Endothelial cell of umbilical vein (primary cell): ENCODE results near the gene HINT2. TPM values are rescaled to one million over a fixed set of nuclear protein-coding genes. Genes with fewer than 3 reads are reported as not detected.

Experiments used
- BruUV-seq: library from RNA; stranded (reverse); fragments of 400-500 nt; replicated peaks from 2 replicates; lab custom pipeline; 2021; lab: Mats Ljungman, UMichigan
- CTCF ChIA-PET: fragments of 300-600, 350-600 bp; sonication (Branson Sonifier 250); formaldehyde crosslinking; loops from one replicate; lab custom pipeline; 2021; ENCODE audit warnings: antibody characterized with exemption, inconsistent platforms; lab: Charles Lee
- POLR2A ChIA-PET: fragments of 300-600, 350-600 bp; sonication (Branson Sonifier 250); formaldehyde crosslinking; loops from one replicate; lab custom pipeline; 2021; ENCODE audit warnings: antibody characterized with exemption, inconsistent platforms; lab: Charles Lee
- DNase-seq: peaks from one replicate; pipeline ENCODE4 v3.0.0-alpha.2; 2011; ENCODE audit warnings: low read depth, low spot score
- FAIRE-seq: peaks from 2 replicates; lab custom pipeline; 2011; peaks lifted over from hg19 to GRCh38; lab: Jason Lieb, UNC
- H2AFZ ChIP-seq: 2 replicates; pipeline ENCODE4 v1.6.0; 2012; ENCODE audit warnings: low read depth, low read length, control low read depth, inconsistent platforms
- H3K27ac ChIP-seq: 2 replicates; pipeline ENCODE4 v1.5.1; 2011; ENCODE audit warnings: low read depth, mild to moderate bottlenecking, control low read depth, low read length, moderate library complexity; ENCODE audit not compliant: insufficient read depth
- H3K27me3 ChIP-seq, 2 experiments: 2 replicates each; pipeline versions ENCODE4 v1.6.0 to v1.6.1; 2011; ENCODE audit warnings: low read length in 2 of 2, mixed read lengths in 1 of 2; ENCODE audit not compliant: control insufficient read depth in 2 of 2, insufficient read depth in 2 of 2
- H3K36me3 ChIP-seq, 2 experiments: 2 replicates in 1 of 2; 3 replicates in 1 of 2; pipeline ENCODE4 v1.5.1; 2011; ENCODE audit warnings: low read length in 2 of 2, mild to moderate bottlenecking in 1 of 2, moderate library complexity in 1 of 2; ENCODE audit not compliant: control insufficient read depth in 2 of 2, insufficient read depth in 2 of 2; ENCODE audit errors: extremely low read depth in 1 of 2
- H3K4me1 ChIP-seq: 3 replicates; pipeline ENCODE4 v1.5.1; 2011; ENCODE audit warnings: mild to moderate bottlenecking, low read length; ENCODE audit not compliant: control insufficient read depth, insufficient read depth; ENCODE audit errors: extremely low read depth
- H3K4me2 ChIP-seq: 2 replicates; pipeline ENCODE4 v1.6.1; 2011; ENCODE audit warnings: low read length, control low read depth, mixed read lengths; ENCODE audit not compliant: insufficient read depth
- H3K4me3 ChIP-seq, 3 experiments: fragments of 200-600 bp in 1 of 3; sonication (generic), shearing (Covaris generic) in 1 of 3; replicated peaks in 1 of 3; 2 replicates each; pipeline ENCODE4 v1.5.1; 2011 to 2016; ENCODE audit warnings: control low read depth in 3 of 3, low read length in 3 of 3, mild to moderate bottlenecking in 2 of 3, inconsistent platforms in 1 of 3, low read depth in 1 of 3, moderate library complexity in 1 of 3; ENCODE audit not compliant: insufficient read depth in 1 of 3
- H3K79me2 ChIP-seq: 2 replicates; pipeline ENCODE4 v1.6.0; 2012; ENCODE audit warnings: low read length, inconsistent platforms; ENCODE audit not compliant: control insufficient read depth, insufficient read depth
- H3K9ac ChIP-seq: replicated peaks from 2 replicates; pipeline ENCODE3; 2011; ENCODE audit warnings: low read length, control low read depth; ENCODE audit not compliant: insufficient read depth; ENCODE audit errors: extremely low read depth
- H3K9me1 ChIP-seq: replicated peaks from 3 replicates; pipeline ENCODE4 v1.6.0; 2011; ENCODE audit warnings: mild to moderate bottlenecking, low read length; ENCODE audit not compliant: control insufficient read depth, insufficient read depth; ENCODE audit errors: extremely low read depth
- H3K9me3 ChIP-seq: replicated peaks from 2 replicates; pipeline ENCODE4 v1.5.1; 2012; ENCODE audit warnings: low read length, inconsistent platforms; ENCODE audit not compliant: control insufficient read depth, insufficient read depth
- H4K20me1 ChIP-seq: replicated peaks from 2 replicates; pipeline ENCODE3; 2011; ENCODE audit warnings: mild to moderate bottlenecking, low read length; ENCODE audit not compliant: control insufficient read depth, insufficient read depth; ENCODE audit errors: extremely low read depth
- EZH2 ChIP-seq: IDR thresholded peaks from 2 replicates; pipeline ENCODE4 v1.6.1; 2012; ENCODE audit warnings: borderline replicate concordance, low read depth, mild to moderate bottlenecking, moderate library complexity, low read length, inconsistent platforms; ENCODE audit not compliant: severe bottlenecking
- FOS ChIP-seq: IDR thresholded peaks from 2 replicates; pipeline ENCODE4 v1.6.1; 2011; ENCODE audit warnings: mild to moderate bottlenecking, low read length, moderate library complexity, borderline replicate concordance; ENCODE audit not compliant: insufficient read depth
- GATA2 ChIP-seq: IDR thresholded peaks from 2 replicates; pipeline ENCODE4 v1.7.0; 2011; ENCODE audit warnings: low read depth, mild to moderate bottlenecking, moderate library complexity, mixed read lengths, low read length; ENCODE audit not compliant: insufficient read length, insufficient read depth
- JUN ChIP-seq: IDR thresholded peaks from 2 replicates; pipeline ENCODE4 v1.6.1; 2011; ENCODE audit warnings: borderline replicate concordance, low read depth; ENCODE audit not compliant: insufficient read length, insufficient read depth
- MYC ChIP-seq: IDR thresholded peaks from one replicate; pipeline ENCODE4 v1.6.1; 2011; ENCODE audit warnings: mild to moderate bottlenecking, low read depth, low read length
- POLR2A ChIP-seq: IDR thresholded peaks from 2 replicates; pipeline ENCODE4 v1.6.1; 2012; ENCODE audit warnings: low read depth, mild to moderate bottlenecking, control low read depth, low read length
- POLR2AphosphoS5 ChIP-seq: IDR thresholded peaks from 2 replicates; pipeline ENCODE4 v1.6.1; 2012; ENCODE audit warnings: low read depth, mild to moderate bottlenecking, control low read depth, low read length, moderate library complexity; ENCODE audit not compliant: insufficient read depth
- dilution Hi-C: fragments of 300-500 bp; cut with MboI; formaldehyde crosslinking; loops from one replicate; pipeline ENCODE4 v1.15.0; 2019; ENCODE audit warnings: low sequenced_read_pairs; ENCODE audit not compliant: extremely low pct_ligation_motif_present
- intact Hi-C: fragments of 100-400 bp; cut with micrococcal nuclease; formaldehyde crosslinking; loops from one replicate; pipeline ENCODE4 v1.10.0; 2022
- polyA plus RNA-seq, 4 experiments: library from polyadenylated mRNA; depleted of rRNA in 3 of 4; stranded (reverse) in 3 of 4; unstranded in 1 of 4; fragments of >200 nt; gene quantifications; 2 replicates each; pipeline versions ENCODE4 v1.2.1 to v1.2.3, GENCODE V29; 2011 to 2012; ENCODE audit warnings: missing spikeins in 1 of 4
- total RNA-seq: library from RNA; stranded (reverse); gene quantifications from 2 replicates; pipeline ENCODE4 v1.2.3, GENCODE V29; 2021
- TF ChIP-seq, protein P1 (sequence below): IDR thresholded peaks from 2 replicates; pipeline ENCODE4 v1.6.1; 2011; ENCODE audit not compliant: insufficient read depth, insufficient read length
- TF ChIP-seq, protein P2 (sequence below), 2 donors: IDR thresholded peaks; 1 replicate in 1 of 2; 2 replicates in 1 of 2; pipeline ENCODE4 v1.5.1; 2011; ENCODE audit warnings: low read length in 2 of 2, mild to moderate bottlenecking in 2 of 2, moderate library complexity in 2 of 2, control low read depth in 1 of 2, inconsistent platforms in 1 of 2, low read depth in 1 of 2; ENCODE audit not compliant: insufficient read depth in 1 of 2; ENCODE audit errors: extremely low read depth in 1 of 2

Gene HINT2
- total and polyA plus RNA-seq, 2 donors (not counting 3 experiments of a cell fraction or from before 2014, with no cell fraction given), result 27.2 to 42.1 TPM

DNA sequence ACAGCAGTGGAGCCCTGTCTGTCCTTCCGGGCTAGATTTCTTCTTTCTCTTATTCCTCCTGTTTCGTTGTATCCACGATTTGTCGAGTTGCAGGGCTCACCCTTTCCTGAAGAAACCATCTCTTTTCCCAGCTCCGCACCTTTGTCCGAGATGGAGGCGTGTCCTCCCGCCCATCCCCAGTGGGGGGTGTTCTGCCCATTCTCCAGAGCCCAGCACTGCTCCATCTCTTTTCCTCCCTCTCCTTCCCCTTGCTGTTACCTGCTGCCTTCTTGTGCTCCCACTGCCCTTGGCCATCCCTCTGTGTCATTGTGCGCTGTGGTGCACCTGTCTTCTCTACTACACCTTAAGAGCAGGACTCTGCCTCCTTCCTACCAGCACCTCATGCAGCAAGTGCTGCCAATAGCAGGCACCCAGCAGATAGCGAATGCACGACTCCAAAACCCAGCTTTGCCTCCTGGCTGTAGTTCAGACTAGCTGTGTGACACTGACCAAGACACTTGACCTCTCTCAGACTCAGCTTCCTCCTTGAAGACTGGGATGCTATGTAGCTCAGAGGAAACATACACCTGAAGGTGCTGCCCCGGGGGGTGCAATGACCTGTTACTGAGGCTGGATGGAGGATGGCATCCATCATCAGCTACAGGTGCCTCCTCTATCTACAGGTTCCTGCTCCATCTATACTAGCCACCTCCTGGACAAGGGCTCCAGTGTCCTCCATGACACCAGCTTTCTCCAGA lies 46.5 kb upstream of the HINT2 start:
- Histone ChIP-seq H3K4me3 (no peak overlapping the region), H2AFZ (no peak overlapping the region), H3K79me2 (no peaks in the 10 kb centered on the region), H3K36me3 (no peaks in the 10 kb centered on the region), H3K27me3 (peaks cover 10 to 40% of the 10 kb centered on the region in 2 experiments), H3K9me3 (no peaks in the 10 kb centered on the region), H3K9me1 (no peaks in the 10 kb centered on the region), H3K4me1 (no peaks in the 10 kb centered on the region), H3K4me2 (no peak overlapping the region), H3K27ac (no peak overlapping the region), H3K9ac (no peak overlapping the region), H4K20me1 (no peaks in the 10 kb centered on the region)
- no TSS peak for BruUV-seq
- dilution Hi-C loops, result no loop called here
- FAIRE-seq (no peak), DNase-seq (no peak)
- TF ChIP-seq POLR2A, result no peak
- TF ChIP-seq GATA2, result no peak
- TF ChIP-seq POLR2AphosphoS5, result no peak
- TF ChIP-seq JUN, result no peak
- TF ChIP-seq, protein P1, sequence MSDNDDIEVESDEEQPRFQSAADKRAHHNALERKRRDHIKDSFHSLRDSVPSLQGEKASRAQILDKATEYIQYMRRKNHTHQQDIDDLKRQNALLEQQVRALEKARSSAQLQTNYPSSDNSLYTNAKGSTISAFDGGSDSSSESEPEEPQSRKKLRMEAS, result no peak
- no peak for TF ChIP-seq MYC
- no peak for TF ChIP-seq EZH2
- TF ChIP-seq, protein P2, sequence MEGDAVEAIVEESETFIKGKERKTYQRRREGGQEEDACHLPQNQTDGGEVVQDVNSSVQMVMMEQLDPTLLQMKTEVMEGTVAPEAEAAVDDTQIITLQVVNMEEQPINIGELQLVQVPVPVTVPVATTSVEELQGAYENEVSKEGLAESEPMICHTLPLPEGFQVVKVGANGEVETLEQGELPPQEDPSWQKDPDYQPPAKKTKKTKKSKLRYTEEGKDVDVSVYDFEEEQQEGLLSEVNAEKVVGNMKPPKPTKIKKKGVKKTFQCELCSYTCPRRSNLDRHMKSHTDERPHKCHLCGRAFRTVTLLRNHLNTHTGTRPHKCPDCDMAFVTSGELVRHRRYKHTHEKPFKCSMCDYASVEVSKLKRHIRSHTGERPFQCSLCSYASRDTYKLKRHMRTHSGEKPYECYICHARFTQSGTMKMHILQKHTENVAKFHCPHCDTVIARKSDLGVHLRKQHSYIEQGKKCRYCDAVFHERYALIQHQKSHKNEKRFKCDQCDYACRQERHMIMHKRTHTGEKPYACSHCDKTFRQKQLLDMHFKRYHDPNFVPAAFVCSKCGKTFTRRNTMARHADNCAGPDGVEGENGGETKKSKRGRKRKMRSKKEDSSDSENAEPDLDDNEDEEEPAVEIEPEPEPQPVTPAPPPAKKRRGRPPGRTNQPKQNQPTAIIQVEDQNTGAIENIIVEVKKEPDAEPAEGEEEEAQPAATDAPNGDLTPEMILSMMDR (IDR thresholded peaks at IDR 0.05; ENCODE audit: extremely low read depth in 1 of 2, insufficient read depth in 1 of 2, low read depth in 1 of 2, low read length in 2 of 2), result no peak
- no peak for TF ChIP-seq FOS
- CTCF ChIA-PET, result interaction anchor here (1.1 to 4.8 kb wide), 3 partner anchors 10 to 93 kb away, joined by 3 to 27 read pairs (median 13); partner anchors contain the start of gene OR13J1
- POLR2A ChIA-PET, result no interaction called here
- intact Hi-C loops, result no loop called here
